ENCODE results near the gene KLF13. TPM values are rescaled to one million over a fixed set of nuclear protein-coding genes. Genes with fewer than 3 reads are reported as not detected.

Gene KLF13
- total RNA-seq, 1 donor from 2014 or later: 67.7 TPM

DNA sequence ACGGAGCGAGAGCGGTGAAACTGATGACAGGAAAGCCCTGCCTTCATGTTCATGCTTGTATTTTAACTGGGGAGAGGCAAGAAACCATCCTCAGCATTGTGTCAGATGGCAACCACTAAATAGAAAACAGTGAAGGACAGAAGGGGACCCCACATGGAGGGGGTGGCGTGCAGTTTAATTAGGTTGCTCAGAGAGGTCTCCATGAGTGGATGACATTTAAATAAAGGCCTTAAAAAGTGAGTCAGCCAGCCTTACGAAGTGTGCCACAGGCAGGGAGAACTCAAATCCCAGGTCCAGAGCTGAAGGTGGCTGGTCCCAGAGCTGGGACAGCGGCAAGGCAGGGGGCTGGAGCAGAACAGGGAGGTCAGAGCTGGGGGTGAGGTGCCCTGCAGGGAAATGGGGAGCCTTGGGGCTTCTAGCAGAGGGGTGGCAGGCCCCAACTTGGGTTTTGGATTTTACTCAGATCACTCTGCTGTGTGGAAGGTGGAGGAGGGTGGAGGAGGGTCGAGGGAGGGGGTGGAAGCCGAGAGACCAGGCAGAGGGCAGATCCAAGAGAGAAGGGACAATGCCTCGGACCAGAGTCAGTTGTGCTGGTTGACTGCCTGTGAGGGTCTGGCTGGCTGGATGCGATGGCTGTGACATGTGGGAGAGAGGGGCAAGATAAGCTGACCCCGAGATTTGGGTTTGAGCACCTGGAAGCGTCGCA lies 73.7 kb downstream of the KLF13 start:
- Histone ChIP-seq H3K27me3 (ENCODE audit: control insufficient read depth, insufficient read depth, low read length) (peaks cover 4% of the 10 kb centered on the region), H3K36me3 (ENCODE audit: control insufficient read depth, insufficient read depth, low read length) (no peaks in the 10 kb centered on the region), H3K4me3 (ENCODE audit: low read depth, low read length) (no peak overlapping the region)
- TF ChIP-seq, protein P1, sequence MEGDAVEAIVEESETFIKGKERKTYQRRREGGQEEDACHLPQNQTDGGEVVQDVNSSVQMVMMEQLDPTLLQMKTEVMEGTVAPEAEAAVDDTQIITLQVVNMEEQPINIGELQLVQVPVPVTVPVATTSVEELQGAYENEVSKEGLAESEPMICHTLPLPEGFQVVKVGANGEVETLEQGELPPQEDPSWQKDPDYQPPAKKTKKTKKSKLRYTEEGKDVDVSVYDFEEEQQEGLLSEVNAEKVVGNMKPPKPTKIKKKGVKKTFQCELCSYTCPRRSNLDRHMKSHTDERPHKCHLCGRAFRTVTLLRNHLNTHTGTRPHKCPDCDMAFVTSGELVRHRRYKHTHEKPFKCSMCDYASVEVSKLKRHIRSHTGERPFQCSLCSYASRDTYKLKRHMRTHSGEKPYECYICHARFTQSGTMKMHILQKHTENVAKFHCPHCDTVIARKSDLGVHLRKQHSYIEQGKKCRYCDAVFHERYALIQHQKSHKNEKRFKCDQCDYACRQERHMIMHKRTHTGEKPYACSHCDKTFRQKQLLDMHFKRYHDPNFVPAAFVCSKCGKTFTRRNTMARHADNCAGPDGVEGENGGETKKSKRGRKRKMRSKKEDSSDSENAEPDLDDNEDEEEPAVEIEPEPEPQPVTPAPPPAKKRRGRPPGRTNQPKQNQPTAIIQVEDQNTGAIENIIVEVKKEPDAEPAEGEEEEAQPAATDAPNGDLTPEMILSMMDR (IDR thresholded peaks at IDR 0.05; ENCODE audit: insufficient read depth, low read length, poor library complexity, severe bottlenecking): no peak
- no peak for DNase-seq (ENCODE audit: low read depth)

- DNase-seq (ENCODE audit: low read depth): no peak
- TF ChIP-seq, protein P1 (IDR thresholded peaks at IDR 0.05; ENCODE audit: insufficient read depth, low read length, poor library complexity, severe bottlenecking): no peak
- no peaks in the 10 kb centered on the region for H3K36me3 ChIP-seq (ENCODE audit: control insufficient read depth, insufficient read depth, low read length)
- H3K4me3 ChIP-seq (ENCODE audit: low read depth, low read length): no peak overlapping the region
- H3K27me3 ChIP-seq (ENCODE audit: control insufficient read depth, insufficient read depth, low read length): peaks cover 4% of the 10 kb centered on the region
Observed at GRCh38 chr15:31401282-31401681, 74.6 kb downstream of the KLF13 start.

DNA sequence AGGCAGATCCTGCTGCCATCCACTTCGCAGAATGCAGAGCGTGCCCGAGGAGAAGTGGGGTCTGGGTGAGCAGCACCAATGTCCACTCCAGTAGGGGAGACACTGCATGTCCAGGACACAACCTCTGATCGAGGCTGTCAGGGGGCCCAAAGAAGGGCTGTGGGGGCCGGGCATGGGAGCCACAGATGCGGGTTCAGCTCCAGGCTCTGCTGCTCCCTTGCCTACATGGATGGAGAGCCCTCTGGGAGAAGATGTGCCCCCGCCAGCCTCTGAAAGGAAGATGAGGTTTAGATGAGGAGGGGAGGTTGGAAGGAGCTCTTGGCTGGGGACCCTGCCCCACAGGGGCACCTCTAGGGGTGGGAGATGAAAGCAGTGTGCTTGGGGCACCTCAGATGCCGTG lies 75.4 kb downstream of the KLF13 start:
- Histone ChIP-seq H3K36me3 (ENCODE audit: control insufficient read depth, insufficient read depth, low read length) (no peaks in the 10 kb centered on the region), H3K27me3 (ENCODE audit: control insufficient read depth, insufficient read depth, low read length) (peaks cover 4% of the 10 kb centered on the region), H3K4me3 (ENCODE audit: low read depth, low read length) (no peak overlapping the region)
- no peak for DNase-seq (ENCODE audit: low read depth)
- TF ChIP-seq, protein P1 (IDR thresholded peaks at IDR 0.05; ENCODE audit: insufficient read depth, low read length, poor library complexity, severe bottlenecking): no peak

- no peak for DNase-seq (ENCODE audit: low read depth)
- Histone ChIP-seq H3K27me3 (ENCODE audit: control insufficient read depth, insufficient read depth, low read length) (peaks cover 4% of the 10 kb centered on the region), H3K4me3 (ENCODE audit: low read depth, low read length) (no peak overlapping the region), H3K36me3 (ENCODE audit: control insufficient read depth, insufficient read depth, low read length) (no peaks in the 10 kb centered on the region)
- TF ChIP-seq, protein P1 (IDR thresholded peaks at IDR 0.05; ENCODE audit: insufficient read depth, low read length, poor library complexity, severe bottlenecking): no peak
Observed at GRCh38 chr15:31402511-31403056, 75.9 kb downstream of the KLF13 start.

- H3K36me3 ChIP-seq (ENCODE audit: control insufficient read depth, insufficient read depth, low read length): no peaks in the 10 kb centered on the region
- DNase-seq (ENCODE audit: low read depth): no peak
- H3K4me3 ChIP-seq (ENCODE audit: low read depth, low read length): no peak overlapping the region
- peaks cover 4% of the 10 kb centered on the region for H3K27me3 ChIP-seq (ENCODE audit: control insufficient read depth, insufficient read depth, low read length)
- TF ChIP-seq, protein P1 (IDR thresholded peaks at IDR 0.05; ENCODE audit: insufficient read depth, low read length, poor library complexity, severe bottlenecking): no peak
Observed at GRCh38 chr15:31403096-31403495, 76.5 kb downstream of the KLF13 start.

- DNase-seq (ENCODE audit: low read depth): no peak
- Histone ChIP-seq H3K4me3 (ENCODE audit: low read depth, low read length) (no peak overlapping the region), H3K27me3 (ENCODE audit: control insufficient read depth, insufficient read depth, low read length) (peaks cover 4% of the 10 kb centered on the region), H3K36me3 (ENCODE audit: control insufficient read depth, insufficient read depth, low read length) (no peaks in the 10 kb centered on the region)
- TF ChIP-seq, protein P1 (IDR thresholded peaks at IDR 0.05; ENCODE audit: insufficient read depth, low read length, poor library complexity, severe bottlenecking): no peak
Observed at GRCh38 chr15:31403606-31404005, 77.0 kb downstream of the KLF13 start.

All from kidney epithelial cell (primary cell).